Measurements from ENCODE around the gene IQSEC3. TPM values are rescaled to one million over a fixed set of nuclear protein-coding genes. Genes with fewer than 3 reads are reported as not detected.

The IQSEC3 gene
- total and polyA plus RNA-seq, 8 donors = 0.16 to 10.1 (median 1.2) TPM

DNA sequence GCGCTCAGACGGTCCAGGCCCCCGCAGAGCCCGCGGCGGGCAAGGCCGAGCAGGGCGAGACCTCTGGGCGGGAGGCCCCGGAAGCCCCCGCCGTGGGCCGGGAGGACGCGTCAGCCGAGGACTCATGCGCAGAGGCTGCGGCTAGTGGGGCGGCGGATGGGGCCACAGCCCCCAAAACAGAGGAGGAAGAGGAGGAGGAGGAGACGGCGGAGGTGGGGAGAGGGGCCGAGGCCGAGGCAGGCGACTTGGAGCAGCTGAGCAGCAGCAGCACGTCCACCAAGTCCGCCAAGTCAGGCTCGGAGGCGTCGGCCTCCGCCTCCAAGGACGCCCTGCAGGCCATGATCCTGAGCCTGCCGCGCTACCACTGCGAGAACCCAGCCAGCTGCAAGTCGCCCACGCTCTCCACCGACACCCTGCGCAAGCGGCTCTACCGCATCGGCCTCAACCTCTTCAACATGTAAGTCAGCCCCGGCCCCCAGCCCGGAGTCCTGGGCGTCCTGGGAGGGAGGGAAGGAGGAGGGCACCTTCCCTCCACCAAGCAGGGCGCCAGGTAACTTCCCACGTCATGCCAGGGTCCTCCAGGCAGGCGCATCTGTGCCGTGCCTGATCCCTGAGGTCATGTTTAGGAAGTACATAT, 72.4 kb downstream of the IQSEC3 start:
- no peaks in the 10 kb centered on the region for H3K36me3 ChIP-seq
- peak in 2 of 4 donors; percentile 33 to 44 for ATAC-seq
- intact Hi-C loops (cut with DNase I) = no loop called here
- no peak for DNase-seq
- H3K4me1 ChIP-seq = no peaks in the 10 kb centered on the region
- 12 to 13% methylated on average over 32 to 49 of the region's 49 CpGs for WGBS, 2 donors
- H3K9me3 ChIP-seq = no peaks in the 10 kb centered on the region
- TF ChIP-seq, protein P1, sequence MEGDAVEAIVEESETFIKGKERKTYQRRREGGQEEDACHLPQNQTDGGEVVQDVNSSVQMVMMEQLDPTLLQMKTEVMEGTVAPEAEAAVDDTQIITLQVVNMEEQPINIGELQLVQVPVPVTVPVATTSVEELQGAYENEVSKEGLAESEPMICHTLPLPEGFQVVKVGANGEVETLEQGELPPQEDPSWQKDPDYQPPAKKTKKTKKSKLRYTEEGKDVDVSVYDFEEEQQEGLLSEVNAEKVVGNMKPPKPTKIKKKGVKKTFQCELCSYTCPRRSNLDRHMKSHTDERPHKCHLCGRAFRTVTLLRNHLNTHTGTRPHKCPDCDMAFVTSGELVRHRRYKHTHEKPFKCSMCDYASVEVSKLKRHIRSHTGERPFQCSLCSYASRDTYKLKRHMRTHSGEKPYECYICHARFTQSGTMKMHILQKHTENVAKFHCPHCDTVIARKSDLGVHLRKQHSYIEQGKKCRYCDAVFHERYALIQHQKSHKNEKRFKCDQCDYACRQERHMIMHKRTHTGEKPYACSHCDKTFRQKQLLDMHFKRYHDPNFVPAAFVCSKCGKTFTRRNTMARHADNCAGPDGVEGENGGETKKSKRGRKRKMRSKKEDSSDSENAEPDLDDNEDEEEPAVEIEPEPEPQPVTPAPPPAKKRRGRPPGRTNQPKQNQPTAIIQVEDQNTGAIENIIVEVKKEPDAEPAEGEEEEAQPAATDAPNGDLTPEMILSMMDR (IDR thresholded peaks at IDR 0.05) = no peak
- FAIRE-seq = no peak
- H3K27me3 ChIP-seq = peaks cover 0 to 6% (median 0%) of the 10 kb centered on the region in 4 donors
- no peak overlapping the region for H3K27ac ChIP-seq
- no peak overlapping the region for H3K4me3 ChIP-seq

DNA sequence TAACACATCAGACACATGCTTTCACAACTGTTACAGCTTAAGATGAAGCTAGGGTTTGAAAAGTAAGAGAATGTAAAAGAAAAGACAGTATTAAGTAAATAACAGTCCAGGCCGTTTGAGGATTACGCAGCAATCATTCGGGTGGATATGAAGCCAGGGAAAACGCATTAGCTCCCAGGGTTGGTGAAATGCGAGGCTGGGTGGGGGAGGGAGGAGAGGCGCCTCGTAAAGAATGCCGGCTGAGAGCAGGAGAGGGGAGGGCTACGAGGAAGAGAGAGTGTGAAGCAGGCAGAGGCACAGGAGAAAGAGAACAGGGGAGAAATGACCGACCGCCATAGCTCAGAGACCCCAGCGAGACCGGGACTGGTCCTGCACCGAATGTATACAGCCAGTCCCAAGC, 73.0 kb downstream of the IQSEC3 start:
- Histone ChIP-seq H3K36me3 (no peaks in the 10 kb centered on the region), H3K4me3 (no peak overlapping the region), H3K27ac (no peak overlapping the region), H3K9me3 (no peaks in the 10 kb centered on the region), H3K4me1 (no peaks in the 10 kb centered on the region), H3K27me3 (peaks cover 0 to 6% (median 0%) of the 10 kb centered on the region in 4 donors)
- DNase-seq (no peak), FAIRE-seq (no peak), ATAC-seq (peak in 2 of 4 donors; percentile 32 to 50)
- 20 to 24% methylated on average over 10 to 14 of the region's 14 CpGs for WGBS, 2 donors
- TF ChIP-seq, protein P1 (IDR thresholded peaks at IDR 0.05) = no peak
- intact Hi-C loops (cut with DNase I) = no loop called here

DNA sequence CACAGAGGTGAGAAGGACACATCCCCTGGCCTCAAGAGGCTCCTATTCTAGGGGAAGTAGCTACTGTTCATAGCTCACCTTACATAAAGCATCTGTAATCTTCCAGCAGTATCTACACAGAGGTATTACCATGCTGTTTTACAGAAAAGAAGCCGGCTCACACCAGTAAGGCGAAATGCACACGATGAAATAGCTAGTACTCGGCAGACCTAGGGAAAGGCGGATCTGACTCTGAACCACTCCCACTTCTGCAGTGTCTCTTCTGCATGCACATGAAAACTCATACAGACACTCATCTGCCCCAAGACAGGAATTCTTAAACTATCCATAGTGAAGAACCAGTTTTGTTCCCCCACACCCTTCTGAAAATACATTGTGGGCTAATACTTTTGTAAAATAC, 73.6 kb downstream of the IQSEC3 start:
- no peak overlapping the region for H3K27ac ChIP-seq
- no peaks in the 10 kb centered on the region for H3K4me1 ChIP-seq
- TF ChIP-seq, protein P1 (IDR thresholded peaks at IDR 0.05) = no peak
- ATAC-seq (no peak), FAIRE-seq (no peak), DNase-seq (no peak)
- H3K9me3 ChIP-seq = no peaks in the 10 kb centered on the region
- no peaks in the 10 kb centered on the region for H3K36me3 ChIP-seq
- no peak overlapping the region for H3K4me3 ChIP-seq
- peaks cover 0 to 6% (median 0%) of the 10 kb centered on the region in 4 donors for H3K27me3 ChIP-seq
- intact Hi-C loops (cut with DNase I) = no loop called here
- WGBS, 2 donors = 53 to 69% methylated on average over 5 of the region's 5 CpGs

DNA sequence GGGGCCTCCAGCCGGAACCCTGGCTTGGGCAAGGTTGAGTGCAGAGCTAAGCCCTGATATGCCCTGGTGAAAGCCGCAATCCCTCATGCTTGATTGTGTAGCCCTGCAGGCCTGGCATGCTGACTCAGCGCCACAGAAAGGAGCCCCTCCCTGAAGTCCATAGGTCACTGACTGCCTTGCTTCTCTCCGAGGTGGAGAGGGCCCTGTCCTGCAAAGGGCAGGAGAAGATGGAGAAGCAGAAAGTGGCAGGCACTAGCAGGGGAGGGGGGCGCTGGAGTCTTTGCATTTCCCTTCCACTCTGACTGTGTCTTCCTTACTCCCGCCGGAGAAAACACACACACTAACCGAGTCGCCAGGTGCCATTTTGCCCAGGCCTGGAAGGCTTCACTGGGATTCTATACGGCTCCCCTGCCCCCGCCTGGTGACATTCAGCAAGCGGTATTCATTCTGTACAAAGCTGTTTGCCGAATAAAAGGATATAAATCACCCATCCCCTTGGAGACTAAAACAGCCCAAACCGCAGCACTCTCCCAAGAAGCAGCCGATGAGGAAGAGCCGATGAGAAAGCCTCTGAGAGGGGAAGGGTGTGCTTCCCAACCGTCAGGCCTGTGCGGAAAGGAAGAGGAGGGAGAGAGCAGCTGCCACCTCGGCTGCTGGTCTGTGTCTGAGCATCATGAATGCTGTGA, 77.5 kb downstream of the IQSEC3 start:
- no peaks in the 10 kb centered on the region for H3K9me3 ChIP-seq
- intact Hi-C loops (cut with DNase I) = no loop called here
- TF ChIP-seq, protein P1 (IDR thresholded peaks at IDR 0.05) = no peak
- DNase-seq = no peak
- no peak overlapping the region for H3K4me3 ChIP-seq
- H3K27ac ChIP-seq = no peak overlapping the region
- H3K36me3 ChIP-seq = no peaks in the 10 kb centered on the region
- peaks cover 0 to 6% (median 0%) of the 10 kb centered on the region in 4 donors for H3K27me3 ChIP-seq
- no peaks in the 10 kb centered on the region for H3K4me1 ChIP-seq
- FAIRE-seq = no peak
- peak in 3 of 4 donors; percentile 58 to 68 (median 58) for ATAC-seq
- WGBS, 2 donors = 60 to 63% methylated on average over 18 to 19 of the region's 19 CpGs
